ENCODE results near the gene THUMPD2. TPM values are rescaled to one million over a fixed set of nuclear protein-coding genes. Genes with fewer than 3 reads are reported as not detected.

The THUMPD2 gene
- total RNA-seq, 1 experiment from 2014 or later: 19.6 TPM

GRCh38 chr2:39725401-39725800, 53.7 kb downstream of the THUMPD2 start:
- H3K27ac Mint-ChIP-seq: no peak overlapping the region
- ChIA-PET POLR2A (no interaction called here), CTCF (interaction anchor here (6.2 kb wide), 1 partner anchor 132 kb away, joined by 74 read pairs; no protein-coding TSS in a partner anchor)
- H3K27me3 Mint-ChIP-seq (ENCODE audit: low read depth): no peaks in the 10 kb centered on the region
- no peak overlapping the region for H3K4me3 Mint-ChIP-seq
- no peak for DNase-seq (ENCODE audit: low spot score)
- TF ChIP-seq NR1H2 (CRISPR knock-in tag; IDR thresholded peaks at IDR 0.05): no peak
- no peak for TF ChIP-seq ZNF219 (CRISPR knock-in tag; IDR thresholded peaks at IDR 0.05; ENCODE audit: borderline replicate concordance)
- TF ChIP-seq AFF4 (CRISPR knock-in tag; IDR thresholded peaks at IDR 0.05; ENCODE audit: borderline replicate concordance): no peak
- TF ChIP-seq FOXJ3 (CRISPR knock-in tag; IDR thresholded peaks at IDR 0.05; ENCODE audit: borderline replicate concordance): no peak
- no peak for TF ChIP-seq TP53 (CRISPR knock-in tag; IDR thresholded peaks at IDR 0.05)
- TF ChIP-seq ZBTB43 (CRISPR knock-in tag; IDR thresholded peaks at IDR 0.05): no peak
- no peak for TF ChIP-seq ATF3 (CRISPR knock-in tag; conservative IDR thresholded peaks at IDR 0.05)
- TF ChIP-seq TCF7 (CRISPR knock-in tag; IDR thresholded peaks at IDR 0.05; ENCODE audit: low read depth): no peak
- TF ChIP-seq FOXP1 (CRISPR knock-in tag; IDR thresholded peaks at IDR 0.05; ENCODE audit: borderline replicate concordance): no peak
- no peak for TF ChIP-seq FOXK1 (CRISPR knock-in tag; IDR thresholded peaks at IDR 0.05)
- no peak for TF ChIP-seq ZNF281 (CRISPR knock-in tag; IDR thresholded peaks at IDR 0.05)
- no peak for TF ChIP-seq USF2 (CRISPR knock-in tag; IDR thresholded peaks at IDR 0.05)
- no peak for TF ChIP-seq MYBL2 (CRISPR knock-in tag; IDR thresholded peaks at IDR 0.05)
- no peak for TF ChIP-seq GABPB1 (CRISPR knock-in tag; IDR thresholded peaks at IDR 0.05)
- TF ChIP-seq EMX1 (CRISPR knock-in tag; IDR thresholded peaks at IDR 0.05): no peak
- H3K36me3 Mint-ChIP-seq: no peaks in the 10 kb centered on the region
- no peak for ATAC-seq
- H3K9me3 Mint-ChIP-seq: peaks cover 5% of the 10 kb centered on the region
- H3K4me1 Mint-ChIP-seq: peaks cover 39% of the 10 kb centered on the region

- Mint-ChIP-seq H3K4me1 (peaks cover 41% of the 10 kb centered on the region), H3K4me3 (no peak overlapping the region), H3K36me3 (no peaks in the 10 kb centered on the region), H3K9me3 (peaks cover 5% of the 10 kb centered on the region), H3K27me3 (ENCODE audit: low read depth) (no peaks in the 10 kb centered on the region), H3K27ac (no peak overlapping the region)
- ChIA-PET CTCF (no interaction called here), POLR2A (no interaction called here)
- no peak for DNase-seq (ENCODE audit: low spot score)
- ATAC-seq: no peak
- TF ChIP-seq ZNF425 (CRISPR knock-in tag; conservative IDR thresholded peaks at IDR 0.05): no peak
- TF ChIP-seq TEAD1 (CRISPR knock-in tag; IDR thresholded peaks at IDR 0.05): no peak
- no peak for TF ChIP-seq ZNF281 (CRISPR knock-in tag; IDR thresholded peaks at IDR 0.05)
- TF ChIP-seq ATF3 (CRISPR knock-in tag; conservative IDR thresholded peaks at IDR 0.05): no peak
- no peak for TF ChIP-seq IRF2 (CRISPR knock-in tag; IDR thresholded peaks at IDR 0.05; ENCODE audit: borderline replicate concordance, low read depth)
Observed at GRCh38 chr2:39724828-39725144, 54.3 kb downstream of the THUMPD2 start.
